Endothelial cell of umbilical vein (primary cell): Measurements from ENCODE around the gene KLRB1.

Source experiments
- EZH2 ChIP-seq: IDR thresholded peaks from 2 replicates; pipeline ENCODE4 v1.6.1; 2012; ENCODE audit warnings: borderline replicate concordance, low read depth, mild to moderate bottlenecking, moderate library complexity, low read length, inconsistent platforms; ENCODE audit not compliant: severe bottlenecking
- FOS ChIP-seq: IDR thresholded peaks from 2 replicates; pipeline ENCODE4 v1.6.1; 2011; ENCODE audit warnings: mild to moderate bottlenecking, low read length, moderate library complexity, borderline replicate concordance; ENCODE audit not compliant: insufficient read depth
- GATA2 ChIP-seq: IDR thresholded peaks from 2 replicates; pipeline ENCODE4 v1.7.0; 2011; ENCODE audit warnings: low read depth, mild to moderate bottlenecking, moderate library complexity, mixed read lengths, low read length; ENCODE audit not compliant: insufficient read length, insufficient read depth
- JUN ChIP-seq: IDR thresholded peaks from 2 replicates; pipeline ENCODE4 v1.6.1; 2011; ENCODE audit warnings: borderline replicate concordance, low read depth; ENCODE audit not compliant: insufficient read length, insufficient read depth
- MYC ChIP-seq: IDR thresholded peaks from one replicate; pipeline ENCODE4 v1.6.1; 2011; ENCODE audit warnings: mild to moderate bottlenecking, low read depth, low read length
- POLR2A ChIP-seq: IDR thresholded peaks from 2 replicates; pipeline ENCODE4 v1.6.1; 2012; ENCODE audit warnings: low read depth, mild to moderate bottlenecking, control low read depth, low read length
- POLR2AphosphoS5 ChIP-seq: IDR thresholded peaks from 2 replicates; pipeline ENCODE4 v1.6.1; 2012; ENCODE audit warnings: low read depth, mild to moderate bottlenecking, control low read depth, low read length, moderate library complexity; ENCODE audit not compliant: insufficient read depth
- TF ChIP-seq, protein P1 (sequence below), 2 donors: IDR thresholded peaks; 1 replicate in 1 of 2; 2 replicates in 1 of 2; pipeline ENCODE4 v1.5.1; 2011; ENCODE audit warnings: low read length in 2 of 2, mild to moderate bottlenecking in 2 of 2, moderate library complexity in 2 of 2, control low read depth in 1 of 2, inconsistent platforms in 1 of 2, low read depth in 1 of 2; ENCODE audit not compliant: insufficient read depth in 1 of 2; ENCODE audit errors: extremely low read depth in 1 of 2
- TF ChIP-seq, protein P2 (sequence below): IDR thresholded peaks from 2 replicates; pipeline ENCODE4 v1.6.1; 2011; ENCODE audit not compliant: insufficient read depth, insufficient read length

DNA sequence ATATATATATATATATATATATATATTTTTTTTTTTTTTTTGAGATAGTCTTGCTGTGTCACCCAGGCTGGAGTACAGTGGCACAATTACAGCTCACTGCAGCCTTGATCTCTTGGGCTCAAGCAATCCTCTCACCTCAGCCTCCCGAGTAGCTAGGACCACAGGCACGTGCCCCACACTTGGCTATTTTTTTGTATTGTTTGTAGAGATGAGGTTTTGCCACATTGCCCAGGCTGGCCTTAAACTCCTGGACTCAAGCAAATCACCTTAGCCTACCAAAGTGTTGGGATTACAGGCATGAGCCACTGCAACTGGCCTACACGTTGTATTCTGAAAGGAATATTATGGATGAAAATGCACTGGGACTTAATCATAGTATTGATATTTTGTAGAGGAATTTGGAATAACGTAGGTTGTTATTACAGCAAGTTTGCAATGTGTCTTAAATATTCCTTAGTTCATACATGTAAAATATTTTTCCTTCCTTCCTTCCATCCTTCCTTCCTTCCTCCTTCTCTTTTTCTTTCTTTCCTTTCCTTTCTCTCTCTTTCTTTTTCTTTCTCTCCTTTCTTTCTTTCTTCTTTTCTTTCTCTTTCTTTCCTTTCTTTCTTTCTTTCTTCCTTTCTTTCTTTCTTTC lies 862 bp downstream of the KLRB1 start:
- TF ChIP-seq, protein P1, sequence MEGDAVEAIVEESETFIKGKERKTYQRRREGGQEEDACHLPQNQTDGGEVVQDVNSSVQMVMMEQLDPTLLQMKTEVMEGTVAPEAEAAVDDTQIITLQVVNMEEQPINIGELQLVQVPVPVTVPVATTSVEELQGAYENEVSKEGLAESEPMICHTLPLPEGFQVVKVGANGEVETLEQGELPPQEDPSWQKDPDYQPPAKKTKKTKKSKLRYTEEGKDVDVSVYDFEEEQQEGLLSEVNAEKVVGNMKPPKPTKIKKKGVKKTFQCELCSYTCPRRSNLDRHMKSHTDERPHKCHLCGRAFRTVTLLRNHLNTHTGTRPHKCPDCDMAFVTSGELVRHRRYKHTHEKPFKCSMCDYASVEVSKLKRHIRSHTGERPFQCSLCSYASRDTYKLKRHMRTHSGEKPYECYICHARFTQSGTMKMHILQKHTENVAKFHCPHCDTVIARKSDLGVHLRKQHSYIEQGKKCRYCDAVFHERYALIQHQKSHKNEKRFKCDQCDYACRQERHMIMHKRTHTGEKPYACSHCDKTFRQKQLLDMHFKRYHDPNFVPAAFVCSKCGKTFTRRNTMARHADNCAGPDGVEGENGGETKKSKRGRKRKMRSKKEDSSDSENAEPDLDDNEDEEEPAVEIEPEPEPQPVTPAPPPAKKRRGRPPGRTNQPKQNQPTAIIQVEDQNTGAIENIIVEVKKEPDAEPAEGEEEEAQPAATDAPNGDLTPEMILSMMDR (IDR thresholded peaks at IDR 0.05; ENCODE audit: extremely low read depth in 1 of 2, insufficient read depth in 1 of 2, low read depth in 1 of 2, low read length in 2 of 2) = no peak
- TF ChIP-seq FOS = no peak
- no peak for TF ChIP-seq POLR2A
- no peak for TF ChIP-seq EZH2
- TF ChIP-seq POLR2AphosphoS5 = no peak
- no peak for TF ChIP-seq JUN
- TF ChIP-seq, protein P2, sequence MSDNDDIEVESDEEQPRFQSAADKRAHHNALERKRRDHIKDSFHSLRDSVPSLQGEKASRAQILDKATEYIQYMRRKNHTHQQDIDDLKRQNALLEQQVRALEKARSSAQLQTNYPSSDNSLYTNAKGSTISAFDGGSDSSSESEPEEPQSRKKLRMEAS = no peak
- no peak for TF ChIP-seq GATA2
- no peak for TF ChIP-seq MYC
